GM06990 (cell line): ENCODE measurements around the gene PLA2G2F.
A peak's percentile ranks its signal among the peaks of the same experiment; 100 is the strongest.

ENCODE experiments used
- DNase-seq: peaks from one replicate; pipeline ENCODE4 v3.0.0-alpha.2; 2011; ENCODE audit not compliant: insufficient read length; ENCODE audit errors: extremely low read depth
- H3K27me3 ChIP-seq: replicated peaks from 2 replicates; pipeline ENCODE4 v1.6.0; 2011; ENCODE audit warnings: low read length; ENCODE audit not compliant: control insufficient read depth, insufficient read depth
- H3K36me3 ChIP-seq: 2 replicates; pipeline ENCODE4 v1.5.1; 2011; ENCODE audit warnings: low read length; ENCODE audit not compliant: control insufficient read depth, insufficient read depth
- H3K4me3 ChIP-seq: replicated peaks from 2 replicates; pipeline ENCODE4 v1.5.1; 2011; ENCODE audit warnings: low read depth, mild to moderate bottlenecking, control low read depth, low read length
- CTCF ChIP-seq: IDR thresholded peaks from 2 replicates; pipeline ENCODE4 v1.5.1; 2011; ENCODE audit warnings: low read length, control low read depth, mild to moderate bottlenecking, inconsistent platforms; ENCODE audit not compliant: insufficient read depth, poor library complexity, severe bottlenecking

PLA2G2F gene

GRCh38 chr1:20093940-20094391 is 45.2 kb upstream of the PLA2G2F start:
- no peak for DNase-seq
- Histone ChIP-seq H3K36me3 (no peaks in the 10 kb centered on the region), H3K4me3 (no peak overlapping the region), H3K27me3 (no peaks in the 10 kb centered on the region)
- no peak for TF ChIP-seq CTCF

- no peak for TF ChIP-seq CTCF
- Histone ChIP-seq H3K4me3 (no peak overlapping the region), H3K36me3 (no peaks in the 10 kb centered on the region), H3K27me3 (no peaks in the 10 kb centered on the region)
- DNase-seq: no peak
Observed at GRCh38 chr1:20095564-20096434, 43.3 kb upstream of the PLA2G2F start.

- no peak overlapping the region for H3K4me3 ChIP-seq
Observed at GRCh38 chr1:20096840-20097447, 42.2 kb upstream of the PLA2G2F start.

GRCh38 chr1:20099533-20099932 is 39.6 kb upstream of the PLA2G2F start:
- Histone ChIP-seq H3K36me3 (no peaks in the 10 kb centered on the region), H3K27me3 (no peaks in the 10 kb centered on the region), H3K4me3 (no peak overlapping the region)
- no peak for DNase-seq
- no peak for TF ChIP-seq CTCF

More at GRCh38 chr1:20096840-20097447, 42.2 kb upstream of the PLA2G2F start:
- TF ChIP-seq CTCF: no peak
- no peak for DNase-seq
- H3K27me3 ChIP-seq: no peaks in the 10 kb centered on the region
- H3K36me3 ChIP-seq: no peaks in the 10 kb centered on the region

- TF ChIP-seq CTCF: peak; percentile 85
- H3K4me3 ChIP-seq: no peak overlapping the region
- DNase-seq: peak; percentile 36
- H3K27me3 ChIP-seq: no peaks in the 10 kb centered on the region
- no peaks in the 10 kb centered on the region for H3K36me3 ChIP-seq
Observed at GRCh38 chr1:20100632-20101355, 38.3 kb upstream of the PLA2G2F start.
